NCI-H82 (cell line): ENCODE data around the gene ALX3.

Experiments
- DNase-seq: peaks from one replicate; lab custom pipeline; 2025; lab: John Stamatoyannopoulos, UW

ALX3 gene

DNA sequence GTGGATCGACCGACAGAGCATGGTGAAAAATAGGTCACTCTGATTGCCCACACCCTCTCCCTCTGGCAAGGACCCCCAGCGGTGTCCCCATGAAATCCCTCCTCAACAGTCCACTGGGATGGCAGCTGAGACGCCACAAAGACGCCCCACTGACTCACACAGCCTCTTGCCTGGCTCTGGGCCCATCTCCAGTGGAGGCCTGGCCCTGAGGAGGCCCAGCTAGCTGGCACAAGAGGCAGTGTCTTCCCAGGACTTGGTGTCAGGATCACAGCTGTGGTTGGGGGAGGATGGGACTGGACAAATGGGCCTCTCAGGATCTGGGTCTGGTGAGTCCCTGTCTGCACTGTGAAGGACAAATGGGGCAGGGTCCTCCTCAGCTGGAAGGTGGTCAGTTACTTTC, 4.6 kb downstream of the ALX3 start:
- DNase-seq: no peak

DNA sequence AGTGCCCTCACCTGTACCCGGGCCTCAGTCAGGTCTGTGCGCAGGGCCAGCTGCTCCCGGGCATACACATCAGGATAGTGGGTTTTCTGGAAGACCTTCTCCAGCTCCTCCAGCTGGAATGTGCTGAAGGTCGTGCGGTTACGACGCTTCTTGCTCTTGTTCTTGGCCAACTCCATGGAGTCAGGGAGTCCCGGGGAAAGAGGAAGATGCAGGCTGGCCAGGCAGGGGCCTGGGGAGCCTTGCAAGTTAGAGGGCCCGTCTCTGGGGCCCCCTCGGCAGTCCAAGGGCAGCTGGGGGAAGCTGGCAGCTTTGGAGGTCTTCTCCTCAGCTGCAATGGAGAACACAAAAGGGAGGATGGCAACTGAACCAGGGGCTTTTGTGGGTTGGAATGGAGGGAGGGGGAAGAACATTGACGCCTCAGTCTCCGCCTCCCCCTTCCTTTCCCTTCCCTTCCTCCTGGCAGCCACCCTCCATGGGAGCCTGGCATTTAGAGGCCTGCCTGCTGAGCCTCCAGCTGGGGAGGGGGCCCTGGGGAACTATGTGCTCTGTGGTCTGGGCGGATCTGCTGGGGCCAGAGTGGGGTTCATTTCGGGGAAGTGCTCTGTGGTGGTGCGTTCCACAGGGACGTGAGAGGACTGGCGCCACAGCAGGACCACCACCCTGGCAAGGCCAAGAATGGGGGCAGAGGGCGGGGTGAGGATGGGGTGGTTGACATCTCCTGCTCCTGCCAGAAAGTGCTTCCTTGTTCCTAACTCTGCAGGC, 5.7 kb downstream of the ALX3 start:
- no peak for DNase-seq

DNA sequence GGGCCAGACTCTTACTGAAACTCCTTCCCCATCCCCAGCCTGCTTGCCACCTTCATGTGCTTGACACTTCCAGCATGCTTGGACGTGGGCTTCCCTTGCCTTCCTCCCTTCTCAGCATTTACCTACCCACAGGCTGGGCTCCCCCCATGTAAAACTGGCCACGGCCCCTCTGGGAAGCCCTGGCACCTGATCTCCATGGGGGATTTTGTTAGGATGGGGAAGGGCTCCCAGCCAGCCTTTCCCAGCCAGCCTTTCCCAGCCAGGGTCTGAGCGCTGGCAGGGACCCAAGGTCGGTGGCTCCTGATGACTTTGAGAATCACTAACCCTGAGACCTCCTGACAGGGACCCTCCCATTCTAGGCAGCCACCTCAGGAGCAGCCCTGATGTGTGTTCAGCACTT, 6.7 kb downstream of the ALX3 start:
- DNase-seq: no peak

DNA sequence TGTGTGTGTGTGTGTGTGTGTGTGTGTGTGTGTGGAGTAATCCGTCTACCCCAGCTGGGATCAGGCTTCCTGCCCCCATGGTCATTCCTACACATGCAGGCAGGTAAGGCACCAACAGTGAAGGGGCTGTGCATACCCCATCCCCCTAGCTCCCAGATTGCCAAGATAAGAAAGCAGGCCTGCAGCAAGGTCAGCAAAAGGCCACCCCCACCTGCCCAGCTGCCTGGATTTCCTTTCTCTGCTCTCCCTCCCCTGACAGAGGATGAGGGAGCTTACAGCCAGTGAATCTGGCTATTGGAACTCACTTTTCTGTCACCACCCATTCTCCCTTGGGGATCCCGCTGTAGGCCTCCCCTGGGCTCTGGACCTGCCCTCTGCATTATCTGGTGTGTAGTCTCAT, 7.9 kb downstream of the ALX3 start:
- no peak for DNase-seq

DNA sequence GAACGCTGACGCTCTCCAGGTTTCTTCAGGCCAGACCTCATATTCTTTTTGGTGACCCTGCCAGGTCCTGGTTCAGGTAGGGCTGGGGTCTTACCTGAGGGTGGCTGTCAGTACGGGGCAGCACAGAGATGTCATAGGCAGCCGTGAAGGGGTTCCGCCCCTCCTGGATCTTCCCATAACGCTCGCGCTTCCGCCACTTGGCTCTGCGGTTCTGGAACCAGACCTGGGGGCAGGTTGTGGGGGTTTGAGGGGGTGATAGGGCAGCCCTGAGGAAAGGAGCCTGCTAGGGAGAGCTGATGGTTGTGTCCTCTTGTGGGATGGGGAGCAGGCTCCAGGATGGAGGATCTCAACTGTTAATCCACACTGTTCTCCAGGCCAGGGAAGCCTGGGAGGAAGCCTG, 9.1 kb downstream of the ALX3 start:
- no peak for DNase-seq

DNA sequence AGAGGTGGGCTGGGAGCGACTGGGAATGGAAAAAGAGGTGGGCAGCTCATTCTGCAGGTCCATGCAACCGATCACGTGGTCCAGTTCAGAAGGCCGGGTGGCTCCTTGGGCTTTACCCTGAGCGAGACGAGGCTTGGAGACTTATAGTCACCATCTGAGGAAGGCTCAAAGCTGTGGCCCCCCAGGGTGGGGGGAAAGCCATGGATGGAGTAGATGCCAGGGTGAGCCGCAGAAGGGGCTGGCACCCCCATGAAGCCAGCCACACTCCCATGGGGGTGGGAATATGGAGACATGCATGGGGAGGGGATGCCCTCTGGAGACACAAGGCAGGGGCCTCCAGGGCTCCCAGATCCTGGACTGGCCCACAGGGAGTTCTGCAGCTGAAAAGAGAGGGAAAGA, 9.8 kb downstream of the ALX3 start:
- no peak for DNase-seq

DNA sequence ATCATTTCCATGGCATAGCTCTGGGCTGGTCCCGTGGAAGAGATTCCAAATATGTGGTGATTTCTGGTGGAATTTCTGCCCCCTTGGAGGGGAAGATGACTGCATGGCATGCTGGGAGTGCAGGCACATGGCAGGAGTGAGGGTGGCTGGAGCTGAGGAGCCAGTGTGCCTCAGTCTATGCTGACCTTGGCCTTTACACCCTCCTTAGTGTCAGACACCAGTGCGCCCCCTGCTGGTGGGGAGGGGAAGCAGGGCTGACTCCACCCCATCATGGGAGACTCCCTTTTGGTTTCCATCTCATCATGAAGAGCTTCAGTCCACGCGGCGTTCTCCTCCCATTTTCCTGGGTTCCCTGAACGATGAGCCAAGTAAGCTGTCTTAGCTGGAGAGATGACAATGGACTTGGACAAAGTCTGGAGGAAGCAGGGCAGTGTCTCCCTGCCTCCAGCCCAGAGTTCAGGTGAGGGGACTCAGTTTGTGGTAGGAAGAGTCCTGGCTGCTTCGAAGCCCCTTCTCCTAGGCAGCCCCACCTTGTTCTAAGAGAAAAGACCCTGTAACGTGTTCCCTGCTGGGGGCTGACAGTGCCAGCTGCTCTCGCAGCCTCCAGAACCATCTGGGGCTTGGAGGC, 10.3 kb downstream of the ALX3 start:
- DNase-seq: peak; percentile 76

DNA sequence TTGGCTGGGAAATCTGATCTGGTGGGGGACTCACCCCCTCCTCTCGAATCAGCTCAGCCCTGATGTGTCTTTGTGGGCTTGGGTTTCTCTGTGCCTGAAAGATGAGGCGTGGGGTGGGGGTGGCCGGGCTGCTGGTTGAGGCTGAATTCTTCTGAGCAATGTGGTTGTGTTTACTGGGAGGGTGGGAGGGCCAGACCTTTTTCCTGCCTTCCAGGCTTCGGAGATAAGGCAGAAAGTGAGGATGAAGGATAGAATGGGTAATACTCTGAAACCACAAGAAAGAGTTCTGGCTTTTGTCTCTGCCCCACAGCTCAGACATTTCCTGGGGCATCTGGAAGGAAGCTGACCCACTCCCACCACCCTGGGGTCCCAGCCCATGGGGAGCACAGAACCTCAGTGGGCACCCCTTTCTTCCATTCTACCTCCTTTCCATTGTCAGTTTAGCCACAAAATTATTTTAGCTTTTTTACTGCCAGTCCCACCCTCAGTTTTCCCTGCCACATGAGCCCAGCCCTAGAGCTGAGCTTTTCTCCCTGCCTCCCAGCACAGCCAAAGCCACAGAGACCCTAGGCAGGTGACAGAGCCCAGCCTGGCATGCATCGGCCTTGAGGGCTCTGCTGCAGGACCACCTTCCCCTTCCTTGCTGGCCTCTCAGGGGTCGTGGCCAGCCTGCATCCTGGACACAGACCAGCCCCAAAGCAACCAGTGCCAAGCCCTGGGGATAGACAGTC, 11.2 kb downstream of the ALX3 start:
- DNase-seq: no peak

DNA sequence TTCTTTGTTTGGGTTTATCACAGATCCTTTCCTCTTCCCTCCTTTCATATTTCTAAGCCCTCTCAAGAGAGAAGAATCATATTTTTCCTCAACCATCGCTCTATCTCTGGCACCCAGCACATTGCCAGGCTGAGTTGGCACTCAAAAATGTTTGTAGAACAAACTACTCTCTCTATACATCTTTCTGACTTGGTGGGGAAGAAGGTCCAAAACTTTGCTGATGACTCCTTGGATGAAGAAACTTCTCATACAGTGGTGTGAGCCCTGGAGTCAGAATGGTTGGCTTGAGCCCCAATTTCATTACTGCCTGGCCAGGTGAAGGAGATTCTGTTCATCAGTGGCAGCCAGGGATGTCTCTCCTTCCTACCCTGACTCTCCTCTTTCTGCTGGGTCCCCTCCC, 11.9 kb downstream of the ALX3 start:
- no peak for DNase-seq

DNA sequence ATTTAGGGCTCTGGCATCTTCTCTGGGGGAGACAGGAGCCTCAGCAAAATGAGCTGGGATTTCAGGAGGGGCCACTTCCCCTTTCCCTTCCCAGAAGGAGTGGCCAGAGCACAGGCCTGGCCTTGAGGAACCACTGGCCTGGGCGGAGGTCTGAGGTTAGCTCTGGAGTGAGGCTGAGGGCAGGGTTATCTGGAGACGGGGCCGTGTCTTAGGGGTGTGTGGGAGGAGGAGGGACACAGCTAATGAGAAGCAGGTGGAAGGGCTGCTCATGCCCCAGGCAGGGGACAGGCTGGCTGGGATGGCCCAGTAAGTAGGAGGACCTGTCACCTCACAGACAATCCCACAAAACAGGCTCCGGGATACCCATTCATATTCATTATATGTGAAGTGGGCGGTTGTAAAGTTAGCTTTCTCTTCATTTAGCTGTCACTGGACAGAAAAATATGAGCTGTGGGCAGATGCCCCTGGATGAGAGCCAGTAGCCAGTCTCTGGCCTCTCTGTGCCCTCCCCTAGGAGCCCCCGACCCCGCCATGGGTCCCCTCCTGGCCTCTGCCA, 12.4 kb downstream of the ALX3 start:
- DNase-seq: no peak

DNA sequence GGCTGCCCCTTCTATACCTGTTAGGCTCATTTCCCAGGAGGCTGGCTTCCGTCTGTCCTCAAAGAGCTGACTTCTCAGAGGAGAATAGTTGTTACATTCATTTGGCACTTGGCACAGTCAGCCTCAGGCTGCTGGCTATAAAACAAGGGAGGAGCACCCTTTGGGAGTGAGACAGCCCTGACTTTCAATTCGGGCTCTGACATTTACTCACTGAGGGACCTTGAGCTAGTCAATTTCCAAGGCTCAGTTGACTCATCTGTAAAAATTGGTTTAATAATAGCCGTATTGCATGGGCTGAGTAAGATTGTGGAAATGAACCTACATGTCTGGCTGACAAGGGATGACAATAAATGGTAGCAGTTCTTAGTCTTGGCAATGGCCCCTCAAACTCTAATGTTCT, 13.7 kb downstream of the ALX3 start:
- no peak for DNase-seq

DNA sequence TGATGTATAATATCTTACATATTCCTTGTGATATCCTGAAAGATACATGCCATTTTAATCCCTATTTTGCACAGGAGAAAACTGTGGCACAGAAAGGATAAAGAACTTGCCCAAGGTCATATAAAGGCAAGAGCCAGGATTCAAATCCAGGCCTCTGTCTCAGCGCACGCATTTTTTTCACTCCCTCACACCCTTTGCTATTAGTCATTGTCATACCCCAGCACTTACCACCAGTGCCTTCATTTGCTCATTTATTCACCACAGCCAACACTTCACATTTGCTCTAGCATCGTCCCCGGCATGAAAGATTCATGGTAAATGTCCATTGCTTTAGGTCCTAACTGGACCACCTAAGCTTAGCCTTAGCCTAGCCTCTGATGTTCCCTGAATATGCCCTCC, 14.2 kb downstream of the ALX3 start:
- DNase-seq: no peak

DNA sequence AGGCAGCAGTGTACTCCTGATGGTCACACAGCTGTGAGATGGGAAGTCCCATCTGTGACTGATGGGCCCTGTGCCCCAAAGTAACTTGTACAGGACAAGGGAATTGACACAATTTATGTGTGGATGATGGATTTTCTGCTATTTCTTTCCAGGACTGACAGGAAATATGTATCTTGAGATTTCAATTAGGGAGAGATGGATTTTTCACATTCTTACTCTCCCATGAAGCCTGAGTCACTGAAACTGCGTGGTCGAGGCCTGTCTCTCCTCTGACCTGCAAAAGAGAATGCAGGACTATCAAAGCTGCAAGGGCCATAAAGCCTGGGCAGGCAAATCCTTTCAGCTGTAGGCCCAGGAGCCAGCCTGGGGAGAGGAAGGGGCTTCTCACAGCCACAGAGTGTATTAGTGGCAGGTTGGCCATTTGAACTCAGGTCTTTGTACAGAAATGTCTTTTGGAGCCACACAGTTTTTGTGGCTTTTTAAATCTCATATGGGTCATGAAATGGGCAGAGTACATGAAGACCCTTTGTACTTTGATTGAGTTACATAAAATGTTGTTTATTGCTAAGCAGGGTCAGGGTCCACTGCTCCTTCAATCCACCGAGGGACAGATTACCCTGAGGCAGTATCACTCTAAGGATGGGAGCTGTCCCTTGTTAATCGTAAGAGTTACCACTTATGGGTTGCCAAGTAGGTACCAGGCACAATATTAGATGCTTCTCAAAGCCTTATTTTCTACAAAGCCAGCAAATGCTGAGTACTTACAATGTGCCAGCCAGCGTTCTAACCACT, 14.8 kb downstream of the ALX3 start:
- DNase-seq: no peak

DNA sequence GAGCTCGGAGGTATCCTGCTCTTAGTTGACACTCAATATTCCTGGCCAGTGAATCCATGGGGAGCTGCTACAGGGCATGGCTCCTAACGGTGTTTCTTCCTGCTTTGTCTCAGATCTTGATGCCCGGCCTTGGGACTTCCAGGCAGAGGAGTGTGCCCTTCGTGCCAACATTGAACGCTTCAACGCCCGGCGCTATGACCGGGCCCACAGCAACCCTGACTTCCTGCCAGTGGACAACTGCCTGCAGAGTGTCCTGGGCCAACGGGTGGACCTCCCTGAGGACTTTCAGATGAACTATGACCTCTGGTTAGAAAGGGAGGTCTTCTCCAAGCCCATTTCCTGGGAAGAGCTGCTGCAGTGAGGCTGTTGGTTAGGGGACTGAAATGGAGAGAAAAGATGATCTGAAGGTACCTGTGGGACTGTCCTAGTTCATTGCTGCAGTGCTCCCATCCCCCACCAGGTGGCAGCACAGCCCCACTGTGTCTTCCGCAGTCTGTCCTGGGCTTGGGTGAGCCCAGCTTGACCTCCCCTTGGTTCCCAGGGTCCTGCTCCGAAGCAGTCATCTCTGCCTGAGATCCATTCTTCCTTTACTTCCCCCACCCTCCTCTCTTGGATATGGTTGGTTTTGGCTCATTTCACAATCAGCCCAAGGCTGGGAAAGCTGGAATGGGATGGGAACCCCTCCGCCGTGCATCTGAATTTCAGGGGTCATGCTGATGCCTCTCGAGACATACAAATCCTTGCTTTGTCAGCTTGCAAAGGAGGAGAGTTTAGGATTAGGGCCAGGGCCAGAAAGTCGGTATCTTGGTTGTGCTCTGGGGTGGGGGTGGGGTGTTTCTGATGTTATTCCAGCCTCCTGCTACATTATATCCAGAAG, 16.7 kb downstream of the ALX3 start:
- peak; percentile 66 for DNase-seq

DNA sequence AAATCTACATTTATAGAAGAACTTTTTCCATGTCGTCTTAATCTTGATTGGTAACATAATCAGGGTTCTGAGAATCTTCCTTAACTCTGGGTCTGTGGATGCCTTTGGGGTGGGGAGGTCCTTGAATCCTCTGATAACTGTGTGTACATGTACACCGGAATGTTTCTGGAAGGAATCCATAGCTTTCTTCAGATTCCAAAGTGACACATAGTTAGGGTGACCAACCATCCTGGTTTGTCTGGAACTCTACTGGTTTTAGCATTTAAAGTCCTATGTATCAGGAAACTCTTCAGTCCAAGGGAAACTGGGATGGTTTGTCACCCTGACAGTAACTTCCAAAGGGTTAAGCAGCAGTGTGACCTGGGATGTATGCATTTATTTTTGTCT, 19.2 kb downstream of the ALX3 start:
- no peak for DNase-seq

DNA sequence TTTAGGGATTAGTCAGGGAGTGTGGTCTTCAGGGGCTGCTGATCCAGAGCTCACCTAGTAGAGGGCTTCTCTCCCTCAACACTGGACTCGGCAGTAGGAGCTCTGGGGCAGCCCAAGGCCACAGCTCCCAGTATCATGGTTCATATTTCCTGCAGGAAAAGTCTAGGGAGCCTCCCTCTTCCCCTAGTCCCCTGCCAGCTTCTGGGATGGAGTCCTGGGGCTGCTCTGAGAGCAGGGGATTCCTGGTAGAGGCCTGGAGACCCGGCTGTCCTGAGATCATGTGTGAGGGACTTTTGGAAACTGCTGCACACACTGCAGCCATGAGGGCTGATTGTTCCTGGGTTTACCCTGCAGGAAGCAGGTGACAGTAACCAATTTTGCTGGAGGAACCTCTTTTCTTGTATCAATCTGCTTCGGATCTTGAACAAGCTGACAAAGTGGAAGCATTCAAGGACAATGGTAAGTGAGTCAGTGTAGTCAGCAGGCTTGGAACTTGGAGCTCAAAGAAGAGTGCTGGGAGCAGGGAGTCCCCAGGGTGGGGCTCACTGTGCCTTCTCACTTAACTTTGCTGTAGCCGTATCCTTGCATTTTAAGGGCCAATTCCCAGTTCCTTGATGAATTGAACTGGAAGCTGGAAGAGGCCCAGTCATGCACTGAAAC, 19.7 kb downstream of the ALX3 start:
- DNase-seq: no peak

DNA sequence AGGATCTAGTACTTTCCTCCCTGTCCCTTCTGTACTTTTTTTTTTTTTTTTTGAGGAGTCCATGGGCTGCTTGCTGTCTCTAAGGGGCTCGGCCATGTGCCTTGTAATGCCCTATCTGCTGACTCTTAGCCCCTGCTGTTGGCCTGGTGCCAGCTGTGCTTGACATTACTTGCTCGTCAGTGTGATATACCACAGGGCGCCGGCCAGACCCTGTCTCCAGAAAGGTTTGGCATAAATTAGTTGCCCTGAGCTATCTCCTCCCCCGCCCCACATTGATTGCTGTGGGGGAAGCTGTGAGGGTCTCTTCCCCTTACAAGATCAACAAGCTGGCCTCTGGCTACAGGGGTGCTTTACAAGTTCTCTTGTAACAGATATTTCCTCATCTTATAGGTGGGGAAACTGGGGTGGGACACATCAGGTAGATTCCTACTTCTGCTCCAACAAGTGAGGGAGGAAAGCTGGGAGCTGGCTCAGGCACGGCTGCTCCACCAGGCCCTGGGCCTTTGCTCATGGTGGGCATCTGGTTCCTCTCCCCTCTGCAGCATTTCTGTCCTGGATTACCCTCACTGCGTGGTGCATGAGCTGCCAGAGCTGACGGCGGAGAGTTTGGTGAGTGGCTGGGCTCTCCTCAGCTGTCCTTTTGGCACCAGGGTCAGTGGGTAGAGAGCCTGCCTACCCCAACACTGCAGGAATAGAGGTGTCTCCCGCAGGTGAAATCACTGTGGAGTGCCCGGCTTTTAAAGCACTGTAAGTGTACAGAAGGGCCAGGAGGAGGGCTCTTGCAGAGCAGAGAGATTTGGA, 20.5 kb downstream of the ALX3 start:
- DNase-seq: peak; percentile 82

DNA sequence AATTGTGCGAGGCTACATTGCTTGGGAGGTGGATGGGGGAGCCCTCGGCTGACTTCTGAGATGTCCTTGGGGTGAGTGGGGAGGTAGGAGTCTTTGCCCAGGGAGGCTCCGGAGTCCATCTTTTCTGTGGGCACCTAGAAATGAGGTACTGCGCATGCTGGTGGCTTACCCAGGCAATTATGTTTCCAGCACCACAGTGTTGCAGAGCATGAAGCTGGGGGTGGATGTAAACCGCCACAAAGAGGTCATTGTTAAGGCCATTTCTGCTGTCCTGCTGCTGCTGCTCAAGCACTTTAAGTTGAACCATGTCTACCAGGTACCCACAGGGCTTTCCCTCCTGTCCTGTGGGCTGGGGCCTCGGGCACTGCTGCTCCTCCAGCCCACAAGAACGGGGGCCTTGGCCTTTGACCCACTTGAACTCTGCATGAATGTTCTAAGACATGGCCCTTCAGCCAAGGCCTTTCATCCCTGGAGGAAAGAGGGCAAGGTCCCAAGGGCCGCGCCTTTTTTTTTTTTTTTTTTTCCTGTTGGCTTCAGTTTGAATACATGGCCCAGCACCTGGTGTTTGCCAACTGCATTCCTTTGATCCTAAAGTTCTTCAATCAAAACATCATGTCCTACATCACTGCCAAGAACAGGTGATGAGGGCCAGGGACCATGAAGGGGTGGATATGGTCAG, 21.4 kb downstream of the ALX3 start:
- DNase-seq: no peak

DNA sequence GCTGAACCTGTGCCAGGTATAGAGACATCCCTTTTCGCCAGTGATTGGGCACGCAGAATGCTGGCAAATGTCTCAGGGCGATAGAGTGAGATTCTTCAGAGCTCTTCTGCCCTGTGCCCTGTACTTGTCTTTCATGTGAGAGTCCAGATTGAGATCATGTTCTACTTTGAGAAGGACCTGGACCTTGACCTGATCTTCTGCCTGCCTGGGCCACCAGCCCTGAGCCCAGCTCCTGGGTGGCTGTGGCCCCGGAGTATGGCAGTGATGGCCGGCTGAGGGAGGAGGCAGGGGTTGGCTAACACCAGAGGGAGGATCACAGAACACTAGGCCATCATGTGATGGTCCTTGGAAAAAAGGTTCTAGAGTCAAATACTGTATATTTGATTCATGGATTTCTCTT, 22.2 kb downstream of the ALX3 start:
- no peak for DNase-seq
